Left ventricle myocardium inferior (tissue), 1 donor: Measurements from ENCODE around the gene ZNF354B. TPM values are rescaled to one million over a fixed set of nuclear protein-coding genes. Genes with fewer than 3 reads are reported as not detected.

Source experiments
- DNase-seq: peaks from one replicate; pipeline ENCODE4 v3.0.0-alpha.2; 2020
- H3K27ac ChIP-seq: fragments of 200-600 bp; replicated peaks from 2 replicates; pipeline ENCODE4 v1.8.0; 2021
- H3K27me3 ChIP-seq: fragments of 200-600 bp; 2 replicates; pipeline ENCODE4 v1.8.0; 2021; ENCODE audit warnings: low read depth
- H3K36me3 ChIP-seq: fragments of 200-600 bp; 2 replicates; pipeline ENCODE4 v1.8.0; 2021
- H3K4me1 ChIP-seq: fragments of 200-600 bp; 2 replicates; pipeline ENCODE4 v1.8.0; 2021
- H3K4me3 ChIP-seq: fragments of 200-600 bp; 2 replicates; pipeline ENCODE4 v1.8.0; 2021; ENCODE audit warnings: mild to moderate bottlenecking, moderate library complexity
- H3K9me3 ChIP-seq: fragments of 200-600 bp; replicated peaks from 2 replicates; pipeline ENCODE4 v1.8.0; 2021
- CTCF ChIP-seq: fragments of 200-600 bp; IDR thresholded peaks from 2 replicates; pipeline ENCODE4 v1.8.0; 2021; ENCODE audit warnings: antibody characterized with exemption, mild to moderate bottlenecking, borderline replicate concordance
- intact Hi-C: fragments of 100-400 bp; cut with micrococcal nuclease; formaldehyde crosslinking; loops from one replicate; pipeline ENCODE4 v1.11.0; 2022
- total RNA-seq: library from RNA; stranded (reverse); fragmentation: NEBNext Ultra II Directional; extraction: Animal tissue kit (Norgen Biotek cat#: 25700); gene quantifications from one replicate; pipeline ENCODE4 v1.2.1, GENCODE V29; 2021
- donor health status: DM: no; HTN: yes; CAD: no; lungs with severe emphysema.

ZNF354B gene
- total RNA-seq, 1 donor from 2014 or later: 7.2 TPM

- Histone ChIP-seq H3K9me3 (peaks cover 3% of the 10 kb centered on the region), H3K36me3 (no peaks in the 10 kb centered on the region), H3K4me1 (peaks cover 16% of the 10 kb centered on the region), H3K27me3 (no peaks in the 10 kb centered on the region), H3K4me3 (peak within 1 kb of the TSS; percentile 96), H3K27ac (peak within 1 kb of the TSS; percentile 75)
- no peak for TF ChIP-seq CTCF
- intact Hi-C loops: no loop called here
- DNase-seq: peak; percentile 64
Observed at GRCh38 chr5:178895615-178896571, 36.1 kb downstream of the ZNF354B start, which contains the start of gene ZFP2. Gene ZFP2 (plus strand): TSS chr5:178895913. CDS start chr5:178931314, 35,401 bp downstream.

- peaks cover 16% of the 10 kb centered on the region for H3K4me1 ChIP-seq
- DNase-seq: no peak
- H3K27me3 ChIP-seq: no peaks in the 10 kb centered on the region
- peaks cover 29% of the 10 kb centered on the region for H3K9me3 ChIP-seq
- intact Hi-C loops: no loop called here
- peaks cover 17% of the 10 kb centered on the region for H3K36me3 ChIP-seq
- no peak overlapping the region for H3K27ac ChIP-seq
- no peak overlapping the region for H3K4me3 ChIP-seq
- no peak for TF ChIP-seq CTCF
Observed at GRCh38 chr5:178899289-178899688, 39.5 kb downstream of the ZNF354B start.

- H3K4me3 ChIP-seq: no peak overlapping the region
- no peak for TF ChIP-seq CTCF
- DNase-seq: no peak
- peaks cover 54% of the 10 kb centered on the region for H3K9me3 ChIP-seq
- H3K4me1 ChIP-seq: no peaks in the 10 kb centered on the region
- H3K36me3 ChIP-seq: peaks cover 33% of the 10 kb centered on the region
- no peak overlapping the region for H3K27ac ChIP-seq
- intact Hi-C loops: no loop called here
- no peaks in the 10 kb centered on the region for H3K27me3 ChIP-seq
Observed at GRCh38 chr5:178902849-178903248, 43.1 kb downstream of the ZNF354B start.

GRCh38 chr5:178931846-178932760, 72.3 kb downstream of the ZNF354B start:
- DNase-seq: no peak
- no peak overlapping the region for H3K4me3 ChIP-seq
- no peak for TF ChIP-seq CTCF
- no peak overlapping the region for H3K27ac ChIP-seq
- no peaks in the 10 kb centered on the region for H3K27me3 ChIP-seq
- peaks cover 97% of the 10 kb centered on the region for H3K36me3 ChIP-seq
- H3K4me1 ChIP-seq: no peaks in the 10 kb centered on the region
- H3K9me3 ChIP-seq: peaks cover 99% of the 10 kb centered on the region
- intact Hi-C loops: no loop called here

Other genes with a start within 250 kb of the ZNF354B start
- 20.0 TPM for gene CLK4, start 232.9 kb upstream of the ZNF354B start, total RNA-seq
- gene ZNF354A, start 129.3 kb upstream of the ZNF354B start, total RNA-seq: 9.0 TPM
- 0.80 TPM for gene ZFP2, start 36.0 kb downstream of the ZNF354B start, total RNA-seq
- gene ZNF454, start 81.2 kb downstream of the ZNF354B start, total RNA-seq: 2.6 TPM
- gene GRM6, start 135.4 kb downstream of the ZNF354B start, total RNA-seq: not detected
- 6.4 TPM for gene ZNF879, start 163.9 kb downstream of the ZNF354B start, total RNA-seq
- gene ZNF354C, start 200.4 kb downstream of the ZNF354B start, total RNA-seq: 5.2 TPM